ENCODE results near the gene OR6T1. TPM values are rescaled to one million over a fixed set of nuclear protein-coding genes. Genes with fewer than 3 reads are reported as not detected.

The OR6T1 gene
- polyA plus RNA-seq, 2 of the 4 experiments (the other 2 are of a cell fraction), result not detected

- FAIRE-seq (no peak), DNase-seq (ENCODE audit: low read depth in 1 of 2, low spot score in 1 of 2) (no peak), ATAC-seq (no peak)
- no peak within 1 kb of the TSS for H3K27ac ChIP-seq
- 0% methylated on average over 1 of the region's 1 CpG for WGBS (ENCODE audit: missing lambda C conversion rate)
- CTCF ChIA-PET, result no interaction called here
- POLR2A ChIA-PET, result no interaction called here
- H3K4me1 ChIP-seq, result no peaks in the 10 kb centered on the region
- H3K9me3 ChIP-seq, result no peaks in the 10 kb centered on the region
- no peak within 1 kb of the TSS for H3K4me2 ChIP-seq
- TF ChIP-seq BCL3 (IDR thresholded peaks at IDR 0.05) (no peak), ELK1 (IDR thresholded peaks at IDR 0.05; ENCODE audit: low read depth, low read length) (no peak), HOXB13 (CRISPR knock-in tag; IDR thresholded peaks at IDR 0.05; ENCODE audit: low read depth) (no peak), NPAS2 (CRISPR knock-in tag; IDR thresholded peaks at IDR 0.05; ENCODE audit: borderline replicate concordance) (no peak), ZFP36 (IDR thresholded peaks at IDR 0.05; ENCODE audit: borderline replicate concordance, partially characterized antibody) (no peak), CBX2 (IDR thresholded peaks at IDR 0.05; ENCODE audit: borderline replicate concordance, low read depth) (no peak), CTCF (IDR thresholded peaks at IDR 0.05) (no peak), BHLHE40 (IDR thresholded peaks at IDR 0.05; ENCODE audit: low read depth, low read length) (no peak)
- H3K4me3 ChIP-seq, result no peak within 1 kb of the TSS
Measured at GRCh38 chr11:123939317-123939716, 4.3 kb downstream of the OR6T1 start, which contains the start of gene OR4D5. Gene OR4D5 (plus strand): TSS chr11:123939617. CDS start chr11:123939617, 0 bp downstream.

GRCh38 chr11:123924027-123924426, 19.6 kb downstream of the OR6T1 start:
- no peak overlapping the region for H3K4me2 ChIP-seq
- H3K27ac ChIP-seq, result no peak overlapping the region
- H3K9me3 ChIP-seq, result no peaks in the 10 kb centered on the region
- FAIRE-seq, result no peak
- WGBS (ENCODE audit: missing lambda C conversion rate), result 3% methylated on average over 1 of the region's 1 CpG
- CTCF ChIA-PET, result no interaction called here
- TF ChIP-seq CBX2 (IDR thresholded peaks at IDR 0.05; ENCODE audit: borderline replicate concordance, low read depth) (no peak), EHMT2 (IDR thresholded peaks at IDR 0.05; ENCODE audit: low read depth) (no peak), NFE2L2 (conservative IDR thresholded peaks at IDR 0.05; ENCODE audit: low read length) (no peak), MAX (IDR thresholded peaks at IDR 0.05) (no peak), CHD2 (IDR thresholded peaks at IDR 0.05; ENCODE audit: low read length, partially characterized antibody) (no peak), CTCF (IDR thresholded peaks at IDR 0.05) (no peak), MAFK (IDR thresholded peaks at IDR 0.05; ENCODE audit: partially characterized antibody) (no peak), ZFP36 (IDR thresholded peaks at IDR 0.05; ENCODE audit: borderline replicate concordance, partially characterized antibody) (no peak), EP300 (IDR thresholded peaks at IDR 0.05) (no peak)
- TF ChIP-seq, protein P1, sequence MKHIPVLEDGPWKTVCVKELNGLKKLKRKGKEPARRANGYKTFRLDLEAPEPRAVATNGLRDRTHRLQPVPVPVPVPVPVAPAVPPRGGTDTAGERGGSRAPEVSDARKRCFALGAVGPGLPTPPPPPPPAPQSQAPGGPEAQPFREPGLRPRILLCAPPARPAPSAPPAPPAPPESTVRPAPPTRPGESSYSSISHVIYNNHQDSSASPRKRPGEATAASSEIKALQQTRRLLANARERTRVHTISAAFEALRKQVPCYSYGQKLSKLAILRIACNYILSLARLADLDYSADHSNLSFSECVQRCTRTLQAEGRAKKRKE (CRISPR knock-in tag; IDR thresholded peaks at IDR 0.05; ENCODE audit: low read depth), result no peak
- TF ChIP-seq, protein P2, sequence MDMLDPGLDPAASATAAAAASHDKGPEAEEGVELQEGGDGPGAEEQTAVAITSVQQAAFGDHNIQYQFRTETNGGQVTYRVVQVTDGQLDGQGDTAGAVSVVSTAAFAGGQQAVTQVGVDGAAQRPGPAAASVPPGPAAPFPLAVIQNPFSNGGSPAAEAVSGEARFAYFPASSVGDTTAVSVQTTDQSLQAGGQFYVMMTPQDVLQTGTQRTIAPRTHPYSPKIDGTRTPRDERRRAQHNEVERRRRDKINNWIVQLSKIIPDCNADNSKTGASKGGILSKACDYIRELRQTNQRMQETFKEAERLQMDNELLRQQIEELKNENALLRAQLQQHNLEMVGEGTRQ (IDR thresholded peaks at IDR 0.05), result no peak
- POLR2A ChIA-PET, result no interaction called here
- H3K4me1 ChIP-seq, result no peaks in the 10 kb centered on the region
- no peak overlapping the region for H3K4me3 ChIP-seq
- DNase-seq (ENCODE audit: low read depth in 1 of 2, low spot score in 1 of 2), result no peak
- ATAC-seq, result no peak

All from A549 (cell line).